GM18502 (cell line): ENCODE measurements around the gene SCGB3A2.

Experiments
- ATAC-seq: cut with Tn5 transposase; IDR thresholded peaks from one replicate; pipeline ENCODE4 v1.9.1; 2021; ENCODE audit warnings: mild to moderate bottlenecking; ENCODE audit not compliant: unreplicated experiment, poor library complexity

SCGB3A2 gene

GRCh38 chr5:147878066-147878759, at the start of gene SCGB3A2:
Gene SCGB3A2 (plus strand): TSS chr5:147878711. CDS start chr5:147878804, 93 bp downstream.
- ATAC-seq = no peak

GRCh38 chr5:147830035-147830434, 48.5 kb upstream of the SCGB3A2 start:
- no peak for ATAC-seq

GRCh38 chr5:147831465-147831864, 47.0 kb upstream of the SCGB3A2 start, which contains the start of gene SPINK1:
Gene SPINK1 (minus strand): TSS chr5:147831671. CDS start chr5:147831577, 94 bp downstream.
- no peak for ATAC-seq

DNA sequence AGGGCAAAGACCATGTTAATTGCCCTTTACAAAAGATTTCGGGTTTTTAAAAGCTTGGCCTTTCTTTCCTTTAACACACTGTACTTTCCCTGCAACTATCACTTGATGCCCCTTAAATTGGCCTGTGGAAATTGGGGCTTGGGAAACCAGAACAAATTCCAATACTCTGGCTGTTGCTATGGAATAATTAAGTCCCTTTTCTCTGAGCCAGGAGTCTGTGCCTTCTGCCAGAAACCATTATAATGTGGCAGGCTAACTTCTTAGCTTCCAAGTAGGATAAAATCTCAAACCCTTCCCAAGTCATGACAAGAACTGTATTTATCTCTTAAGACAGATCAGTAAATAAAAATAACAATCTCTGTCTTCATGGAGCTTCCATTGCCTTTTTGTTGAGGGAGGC, 46.0 kb upstream of the SCGB3A2 start:
- no peak for ATAC-seq

GRCh38 chr5:147835386-147835798, 43.1 kb upstream of the SCGB3A2 start:
- no peak for ATAC-seq

GRCh38 chr5:147836439-147836838, 42.1 kb upstream of the SCGB3A2 start:
- no peak for ATAC-seq

DNA sequence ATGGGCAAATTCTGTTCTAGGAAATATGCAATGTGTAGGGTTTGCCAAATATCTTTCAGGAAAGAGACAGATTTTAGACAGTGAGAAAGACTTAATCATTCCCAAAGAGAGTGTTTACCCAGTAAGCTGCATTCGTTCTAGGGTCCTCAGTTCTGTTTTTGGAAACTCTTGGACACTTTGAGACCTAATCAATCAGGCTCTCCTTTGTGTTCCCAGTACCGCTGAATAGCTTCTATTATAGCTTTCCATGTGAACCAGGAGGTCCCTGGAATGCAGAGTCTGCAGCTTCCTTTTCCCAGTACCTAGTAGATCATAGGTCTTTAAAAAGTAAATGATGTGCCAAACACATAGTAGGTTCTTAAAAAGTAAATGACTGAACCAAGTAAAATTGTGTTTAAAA, 35.6 kb upstream of the SCGB3A2 start:
- ATAC-seq = no peak

DNA sequence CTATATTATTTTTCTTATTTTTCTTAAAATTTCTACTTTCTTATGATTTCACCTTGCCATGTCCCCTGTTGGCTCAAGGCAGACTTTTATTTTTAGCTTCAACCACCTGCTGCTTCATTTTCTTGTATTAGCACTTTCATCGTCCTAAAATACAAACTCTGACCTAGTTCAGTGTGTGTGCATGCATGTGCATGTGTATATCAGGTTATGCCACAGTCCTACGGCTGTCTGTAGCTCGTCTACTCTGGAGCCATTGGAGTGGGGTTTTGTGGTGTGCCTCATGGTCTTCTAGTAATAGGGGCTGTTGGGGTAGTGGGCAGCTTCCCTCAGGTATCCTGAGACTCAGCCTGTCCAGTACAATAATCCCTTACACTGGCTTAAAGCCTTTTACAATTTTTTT, 33.7 kb upstream of the SCGB3A2 start:
- ATAC-seq = no peak

DNA sequence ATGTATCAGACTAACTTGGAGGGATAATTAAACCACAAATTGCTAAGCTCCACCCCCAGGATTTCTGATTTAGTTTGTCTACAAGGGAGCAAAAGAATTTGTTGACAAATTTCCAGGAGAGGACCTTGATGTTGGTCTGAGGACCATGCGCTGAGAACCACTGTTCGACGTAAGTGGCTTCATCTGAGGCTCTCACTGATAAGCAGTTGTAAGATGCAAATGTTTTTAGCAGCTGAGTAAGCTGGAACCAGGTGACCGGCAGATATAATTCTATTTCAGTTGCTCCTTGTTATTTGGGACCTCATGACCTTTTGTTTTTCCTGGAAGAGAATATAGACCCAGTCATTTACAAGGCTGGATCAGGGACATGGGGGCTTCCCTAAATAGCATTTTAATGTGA, 32.9 kb upstream of the SCGB3A2 start:
- no peak for ATAC-seq

DNA sequence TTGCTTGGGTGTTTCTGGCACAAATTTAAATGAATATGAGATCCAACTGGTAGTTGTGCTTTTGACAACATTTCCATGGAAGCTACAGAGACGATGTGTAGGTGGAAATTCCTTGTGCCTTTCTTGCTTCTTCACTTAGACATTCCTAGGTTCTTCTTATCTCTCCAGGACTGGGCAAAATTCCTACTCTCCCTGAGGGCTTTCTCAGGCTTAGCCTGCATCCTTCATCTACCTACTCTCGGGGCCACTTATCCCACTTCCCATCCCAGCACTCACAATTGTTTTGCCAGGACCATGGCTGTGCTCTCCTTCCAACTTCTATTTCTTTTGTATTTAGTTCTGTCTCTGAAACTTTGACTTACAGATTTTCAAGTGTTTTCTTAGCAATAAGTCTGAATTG, 29.3 kb upstream of the SCGB3A2 start:
- ATAC-seq = no peak

DNA sequence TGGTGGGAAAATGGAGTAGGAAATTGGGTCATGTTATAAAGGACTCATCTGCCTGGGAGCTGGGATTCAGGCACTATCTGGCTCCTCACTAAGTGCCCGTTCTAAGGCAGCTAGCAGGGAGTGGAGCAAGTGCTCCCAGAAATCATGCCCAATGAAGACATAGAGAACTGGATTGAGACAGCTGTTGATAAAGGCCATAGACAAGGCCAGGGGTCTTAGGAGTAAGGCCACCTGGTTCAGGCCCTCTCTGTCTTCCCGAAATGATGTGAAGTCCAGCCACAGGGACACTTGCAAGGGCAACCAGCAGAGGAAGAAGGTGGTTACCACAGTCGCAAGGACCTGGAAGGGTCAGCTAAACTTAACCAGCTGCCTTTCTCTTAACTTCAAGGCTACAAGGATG, 26.9 kb upstream of the SCGB3A2 start:
- ATAC-seq = no peak

DNA sequence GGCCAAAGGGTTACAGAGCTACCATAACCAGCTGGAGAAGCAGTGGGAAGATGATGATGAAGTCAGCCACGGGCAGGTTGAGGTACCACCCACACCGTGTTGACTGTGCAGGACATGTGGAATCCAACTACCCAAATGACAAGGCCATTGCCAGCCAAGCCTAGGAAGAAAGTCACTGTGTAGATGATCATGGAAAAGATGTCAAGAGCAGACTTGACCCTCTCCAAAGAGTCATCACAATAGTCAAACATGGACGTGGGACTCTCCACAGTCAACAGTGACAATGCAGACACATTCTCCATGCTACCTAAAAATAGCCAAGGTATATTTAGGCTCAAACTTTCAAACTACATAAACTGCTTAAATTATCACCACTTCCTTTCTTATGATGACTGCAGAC, 26.1 kb upstream of the SCGB3A2 start:
- ATAC-seq = no peak

GRCh38 chr5:147853372-147853987, 25.0 kb upstream of the SCGB3A2 start:
- ATAC-seq = no peak

DNA sequence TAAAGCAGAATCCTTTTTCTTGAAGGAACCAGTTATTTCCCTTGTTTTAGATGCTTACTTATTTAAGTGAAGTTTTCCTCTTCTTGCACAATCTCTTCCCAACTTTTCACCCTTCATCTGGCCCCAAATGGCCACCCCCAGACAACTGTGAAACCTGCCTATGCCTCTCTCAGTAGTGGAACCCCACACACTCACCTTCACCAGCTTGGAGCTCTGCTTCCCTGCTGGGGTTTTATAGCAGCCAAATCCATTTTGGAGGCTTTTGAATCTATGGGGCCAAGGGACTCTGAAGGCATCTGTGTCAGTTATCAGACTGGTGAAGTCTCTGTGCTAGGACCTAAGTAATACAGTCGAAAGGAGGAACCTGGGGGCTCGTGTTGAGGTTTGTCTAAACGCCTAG, 24.2 kb upstream of the SCGB3A2 start:
- no peak for ATAC-seq

- ATAC-seq = no peak
Measured at GRCh38 chr5:147854894-147855773, 23.4 kb upstream of the SCGB3A2 start.

DNA sequence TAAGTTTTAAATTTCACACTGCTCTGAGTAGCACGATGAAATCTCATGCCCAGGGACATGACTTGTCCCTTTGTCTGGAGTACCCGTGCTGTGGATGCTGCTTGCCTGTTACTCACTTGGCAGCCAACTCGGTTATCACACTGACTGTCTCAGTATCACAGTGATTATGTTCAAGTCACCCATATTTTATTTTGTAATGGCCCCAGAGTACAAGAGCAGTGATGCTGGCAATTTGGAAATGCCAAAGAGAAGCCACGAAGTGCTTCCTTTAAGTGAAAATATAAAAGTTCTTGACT, 22.8 kb upstream of the SCGB3A2 start:
- ATAC-seq = no peak

DNA sequence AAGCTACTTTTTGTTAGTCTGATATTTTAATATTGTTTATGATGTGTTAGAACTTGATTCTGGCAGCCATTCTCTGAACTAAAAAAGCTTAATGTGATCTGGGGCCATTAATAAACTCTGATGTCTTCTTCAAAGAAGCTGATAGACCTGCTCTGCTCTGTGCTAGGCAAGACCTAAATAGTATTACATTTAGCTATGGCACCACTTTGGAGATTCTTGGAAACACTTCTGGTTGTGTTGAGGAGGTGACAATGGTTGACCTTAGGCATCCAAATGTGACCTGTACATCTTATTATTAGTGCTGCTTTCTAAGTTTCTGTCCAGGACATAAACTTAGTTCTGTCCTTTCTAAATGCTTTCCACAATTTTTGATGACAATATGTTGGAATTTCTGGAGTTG, 21.7 kb upstream of the SCGB3A2 start:
- no peak for ATAC-seq

- ATAC-seq = peak; percentile 90
Measured at GRCh38 chr5:147857302-147858129, 21.0 kb upstream of the SCGB3A2 start.

- ATAC-seq = no peak
Measured at GRCh38 chr5:147858565-147858964, 19.9 kb upstream of the SCGB3A2 start.

DNA sequence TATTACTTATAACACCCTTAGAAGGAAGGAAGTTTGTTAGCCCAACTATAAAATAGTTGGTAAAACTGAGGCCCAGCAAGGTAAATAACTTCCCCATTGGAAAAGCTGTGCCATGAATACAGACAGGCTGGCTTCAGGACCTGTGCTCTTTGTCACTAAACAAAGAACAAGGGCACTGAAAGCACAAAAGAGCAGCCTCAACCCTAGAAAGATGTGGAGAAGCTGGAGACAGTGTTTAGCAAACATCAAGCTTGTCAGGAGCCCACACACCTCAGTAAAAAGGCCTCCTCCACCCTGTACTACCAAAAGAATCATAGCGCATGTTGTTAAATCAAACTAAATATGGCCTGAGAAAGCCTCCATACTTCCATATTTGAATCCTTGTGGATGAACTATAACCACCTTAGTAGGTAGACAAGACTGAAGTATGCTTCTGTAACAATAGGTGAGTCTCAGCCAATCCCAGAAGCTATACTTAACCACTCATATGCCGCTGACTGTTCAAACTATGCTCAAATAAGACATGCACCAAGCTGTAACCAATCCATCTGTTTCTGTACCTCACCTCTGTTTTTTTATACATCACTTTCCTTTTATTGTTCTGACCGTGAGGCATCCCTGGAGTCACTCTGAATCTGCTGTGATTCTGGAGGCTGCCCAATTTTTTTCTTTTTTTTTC, 18.4 kb upstream of the SCGB3A2 start:
- no peak for ATAC-seq
